HG02885 (cell line): ENCODE results near the gene ZRANB3.
"Not testable (repeated sequence)": the region's sequence is repeated elsewhere in the genome, so short reads cannot be mapped to it uniquely, and the experiment has no call there.

Source experiments
- ATAC-seq: cut with Tn5 transposase; IDR thresholded peaks from one replicate; pipeline ENCODE4 v1.9.1; 2021; ENCODE audit warnings: mild to moderate bottlenecking; ENCODE audit not compliant: unreplicated experiment, poor library complexity

The ZRANB3 gene

GRCh38 chr2:135348096-135348704, 182.8 kb downstream of the ZRANB3 start:
- ATAC-seq: not testable (repeated sequence)

GRCh38 chr2:135337071-135337470, 193.9 kb downstream of the ZRANB3 start:
- ATAC-seq: no peak

- ATAC-seq: no peak
Measured at GRCh38 chr2:135335256-135335655, 195.8 kb downstream of the ZRANB3 start.

GRCh38 chr2:135327146-135327545, 203.9 kb downstream of the ZRANB3 start:
- no peak for ATAC-seq

GRCh38 chr2:135320465-135321355, 210.3 kb downstream of the ZRANB3 start:
- no peak for ATAC-seq

GRCh38 chr2:135318808-135319207, 212.2 kb downstream of the ZRANB3 start:
- ATAC-seq: no peak

- no peak for ATAC-seq
Measured at GRCh38 chr2:135317375-135317774, 213.6 kb downstream of the ZRANB3 start.

GRCh38 chr2:135311962-135312361, 219.1 kb downstream of the ZRANB3 start:
- ATAC-seq: no peak

- ATAC-seq: no peak
Measured at GRCh38 chr2:135311268-135311667, 219.8 kb downstream of the ZRANB3 start.

- ATAC-seq: no peak
Measured at GRCh38 chr2:135304694-135305093, 226.3 kb downstream of the ZRANB3 start.

GRCh38 chr2:135299658-135300244, 231.3 kb downstream of the ZRANB3 start:
- peak; percentile 96 for ATAC-seq

GRCh38 chr2:135299165-135299564, 231.9 kb downstream of the ZRANB3 start:
- no peak for ATAC-seq

- ATAC-seq: not testable (repeated sequence)
Measured at GRCh38 chr2:135287121-135287520, 243.9 kb downstream of the ZRANB3 start.

- ATAC-seq: no peak
Measured at GRCh38 chr2:135285391-135285790, 245.6 kb downstream of the ZRANB3 start.

GRCh38 chr2:135281379-135281778, 249.6 kb downstream of the ZRANB3 start:
- ATAC-seq: no peak

- no peak for ATAC-seq
Measured at GRCh38 chr2:135279209-135279608, 251.8 kb downstream of the ZRANB3 start.

- no peak for ATAC-seq
Measured at GRCh38 chr2:135276525-135276924, 254.5 kb downstream of the ZRANB3 start.

GRCh38 chr2:135271006-135271405, 260.0 kb downstream of the ZRANB3 start:
- no peak for ATAC-seq

GRCh38 chr2:135265960-135266490, 265.0 kb downstream of the ZRANB3 start:
- no peak for ATAC-seq

GRCh38 chr2:135259123-135259522, 271.9 kb downstream of the ZRANB3 start:
- no peak for ATAC-seq

- no peak for ATAC-seq
Measured at GRCh38 chr2:135258193-135258592, 272.8 kb downstream of the ZRANB3 start.
